Progenitor cell of endocrine pancreas (in vitro differentiated cells): Measurements from ENCODE around the gene POU6F2. TPM values are rescaled to one million over a fixed set of nuclear protein-coding genes. Genes with fewer than 3 reads are reported as not detected.

Experiments
- DNase-seq: peaks from one replicate; pipeline ENCODE4 v3.0.0; 2021; ENCODE audit warnings: low spot score; ENCODE audit not compliant: unreplicated experiment
- H3K27ac Mint-ChIP-seq: 2 replicates; pipeline ENCODE4 v1.8.0; 2021; ENCODE audit warnings: mild to moderate bottlenecking, moderate library complexity, mixed read lengths
- H3K27me3 Mint-ChIP-seq: 2 replicates; pipeline ENCODE4 v1.8.0; 2021; ENCODE audit warnings: mixed read lengths
- H3K36me3 Mint-ChIP-seq: 2 replicates; pipeline ENCODE4 v1.8.0; 2022; ENCODE audit warnings: mixed read lengths; ENCODE audit not compliant: insufficient read depth
- H3K4me1 Mint-ChIP-seq: 2 replicates; pipeline ENCODE4 v1.8.0; 2021; ENCODE audit warnings: low read depth, mixed read lengths
- H3K4me3 Mint-ChIP-seq: 2 replicates; pipeline ENCODE4 v1.8.0; 2021; ENCODE audit warnings: low read depth, mild to moderate bottlenecking, moderate library complexity, mixed read lengths
- H3K9me3 Mint-ChIP-seq: 2 replicates; pipeline ENCODE4 v1.8.0; 2021; ENCODE audit warnings: low read depth, mixed read lengths
- total RNA-seq: library from RNA; stranded (reverse); gene quantifications from 2 replicates; pipeline ENCODE4 v1.2.1, GENCODE V29; 2021
- TF ChIP-seq, protein P1 (sequence below): fragments of 200-600 bp; sonication (generic); IDR thresholded peaks from one replicate; pipeline ENCODE4 v1.5.0; 2021; ENCODE audit warnings: antibody characterized with exemption, mild to moderate bottlenecking; ENCODE audit not compliant: unreplicated experiment

POU6F2 gene
- total RNA-seq, 1 donor from 2014 or later, result 5.6 TPM

DNA sequence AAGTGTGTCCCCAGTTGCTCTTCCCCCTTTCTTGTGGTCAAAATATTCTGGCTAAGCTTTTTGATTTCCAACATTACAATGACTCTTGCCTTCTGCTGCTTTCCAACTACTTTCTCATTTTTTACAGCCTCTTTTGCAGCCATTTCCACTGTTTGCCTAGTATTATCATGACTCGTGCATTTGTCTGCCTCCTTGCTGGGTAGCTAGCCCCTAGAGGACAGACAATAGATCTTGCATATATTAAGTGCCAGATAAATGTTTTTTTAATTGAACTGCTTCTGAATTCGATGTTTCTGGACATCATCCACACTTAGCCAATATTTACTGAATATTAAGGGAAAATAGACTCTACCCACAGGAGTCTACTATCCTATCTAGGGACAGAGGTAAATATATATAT lies 124.5 kb downstream of the POU6F2 start:
- Mint-ChIP-seq H3K36me3 (no peaks in the 10 kb centered on the region), H3K27me3 (no peaks in the 10 kb centered on the region), H3K4me1 (no peaks in the 10 kb centered on the region), H3K9me3 (no peaks in the 10 kb centered on the region), H3K4me3 (no peak overlapping the region), H3K27ac (no peak overlapping the region)
- TF ChIP-seq, protein P1, sequence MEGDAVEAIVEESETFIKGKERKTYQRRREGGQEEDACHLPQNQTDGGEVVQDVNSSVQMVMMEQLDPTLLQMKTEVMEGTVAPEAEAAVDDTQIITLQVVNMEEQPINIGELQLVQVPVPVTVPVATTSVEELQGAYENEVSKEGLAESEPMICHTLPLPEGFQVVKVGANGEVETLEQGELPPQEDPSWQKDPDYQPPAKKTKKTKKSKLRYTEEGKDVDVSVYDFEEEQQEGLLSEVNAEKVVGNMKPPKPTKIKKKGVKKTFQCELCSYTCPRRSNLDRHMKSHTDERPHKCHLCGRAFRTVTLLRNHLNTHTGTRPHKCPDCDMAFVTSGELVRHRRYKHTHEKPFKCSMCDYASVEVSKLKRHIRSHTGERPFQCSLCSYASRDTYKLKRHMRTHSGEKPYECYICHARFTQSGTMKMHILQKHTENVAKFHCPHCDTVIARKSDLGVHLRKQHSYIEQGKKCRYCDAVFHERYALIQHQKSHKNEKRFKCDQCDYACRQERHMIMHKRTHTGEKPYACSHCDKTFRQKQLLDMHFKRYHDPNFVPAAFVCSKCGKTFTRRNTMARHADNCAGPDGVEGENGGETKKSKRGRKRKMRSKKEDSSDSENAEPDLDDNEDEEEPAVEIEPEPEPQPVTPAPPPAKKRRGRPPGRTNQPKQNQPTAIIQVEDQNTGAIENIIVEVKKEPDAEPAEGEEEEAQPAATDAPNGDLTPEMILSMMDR, result no peak
- DNase-seq, result no peak

DNA sequence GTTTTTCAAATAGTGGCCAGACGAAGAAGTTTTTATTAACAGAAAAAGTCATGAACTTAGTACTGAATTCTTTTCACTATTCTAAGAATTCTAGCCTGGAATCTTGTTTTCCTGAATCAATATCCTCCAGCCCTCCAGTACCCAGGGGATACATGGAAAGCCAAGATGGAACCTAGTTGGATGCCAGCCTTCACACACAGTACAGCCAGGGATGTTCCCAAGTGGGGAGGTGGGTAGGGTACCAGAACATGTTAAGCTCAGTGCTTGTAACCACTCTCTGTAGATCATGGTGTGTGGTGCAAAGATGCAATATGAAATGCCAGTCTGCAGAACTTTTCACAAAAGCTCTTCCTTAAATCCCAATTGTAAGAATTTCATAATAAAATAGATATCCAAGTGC lies 128.0 kb downstream of the POU6F2 start:
- Mint-ChIP-seq H3K9me3 (no peaks in the 10 kb centered on the region), H3K4me1 (no peaks in the 10 kb centered on the region), H3K27me3 (no peaks in the 10 kb centered on the region), H3K36me3 (no peaks in the 10 kb centered on the region), H3K4me3 (no peak overlapping the region), H3K27ac (no peak overlapping the region)
- TF ChIP-seq, protein P1, result no peak
- no peak for DNase-seq

DNA sequence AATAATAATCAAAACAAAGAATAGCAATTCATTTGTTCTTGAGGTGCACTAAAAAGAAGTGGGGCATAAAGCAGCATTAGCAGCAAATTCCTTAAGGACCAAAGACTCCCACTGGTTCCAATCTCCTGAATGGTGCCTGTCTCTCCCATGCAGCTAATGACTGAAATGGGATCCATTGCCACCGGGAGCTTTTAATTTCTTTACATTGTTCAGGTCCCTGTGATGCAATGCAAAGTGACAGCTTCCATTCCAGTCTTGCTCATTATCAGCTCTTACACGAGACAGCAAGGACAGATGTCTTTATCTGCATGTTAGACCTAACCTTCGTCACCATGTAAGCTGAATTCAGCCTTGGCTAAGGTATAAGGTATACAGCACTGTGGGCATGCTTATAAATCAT lies 148.1 kb downstream of the POU6F2 start:
- TF ChIP-seq, protein P1, result no peak
- DNase-seq, result no peak
- H3K27me3 Mint-ChIP-seq, result no peaks in the 10 kb centered on the region
- H3K4me3 Mint-ChIP-seq, result no peak overlapping the region
- H3K36me3 Mint-ChIP-seq, result no peaks in the 10 kb centered on the region
- H3K9me3 Mint-ChIP-seq, result no peaks in the 10 kb centered on the region
- peaks cover 2% of the 10 kb centered on the region for H3K4me1 Mint-ChIP-seq
- no peak overlapping the region for H3K27ac Mint-ChIP-seq

DNA sequence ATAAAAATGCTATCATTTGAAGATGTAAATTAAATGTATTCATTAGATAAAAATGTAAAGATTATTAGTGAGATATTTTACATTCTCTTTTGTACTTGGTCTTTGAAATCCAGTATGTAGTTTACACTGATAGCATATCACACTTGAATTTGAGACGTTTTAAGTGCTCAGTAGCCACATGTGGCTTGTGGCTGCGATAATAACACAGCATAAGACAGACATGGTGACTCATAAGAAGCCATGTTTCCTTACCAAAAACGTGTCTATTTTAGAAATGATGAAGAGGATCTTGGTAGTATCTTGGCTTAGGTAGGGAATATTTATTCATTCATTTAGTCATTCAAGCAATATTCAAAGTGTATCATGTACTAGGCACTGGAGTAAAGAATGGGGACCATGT lies 149.3 kb downstream of the POU6F2 start:
- no peak for DNase-seq
- no peaks in the 10 kb centered on the region for H3K9me3 Mint-ChIP-seq
- H3K4me1 Mint-ChIP-seq, result peaks cover 2% of the 10 kb centered on the region
- H3K27ac Mint-ChIP-seq, result no peak overlapping the region
- TF ChIP-seq, protein P1, result no peak
- no peak overlapping the region for H3K4me3 Mint-ChIP-seq
- no peaks in the 10 kb centered on the region for H3K27me3 Mint-ChIP-seq
- H3K36me3 Mint-ChIP-seq, result no peaks in the 10 kb centered on the region

DNA sequence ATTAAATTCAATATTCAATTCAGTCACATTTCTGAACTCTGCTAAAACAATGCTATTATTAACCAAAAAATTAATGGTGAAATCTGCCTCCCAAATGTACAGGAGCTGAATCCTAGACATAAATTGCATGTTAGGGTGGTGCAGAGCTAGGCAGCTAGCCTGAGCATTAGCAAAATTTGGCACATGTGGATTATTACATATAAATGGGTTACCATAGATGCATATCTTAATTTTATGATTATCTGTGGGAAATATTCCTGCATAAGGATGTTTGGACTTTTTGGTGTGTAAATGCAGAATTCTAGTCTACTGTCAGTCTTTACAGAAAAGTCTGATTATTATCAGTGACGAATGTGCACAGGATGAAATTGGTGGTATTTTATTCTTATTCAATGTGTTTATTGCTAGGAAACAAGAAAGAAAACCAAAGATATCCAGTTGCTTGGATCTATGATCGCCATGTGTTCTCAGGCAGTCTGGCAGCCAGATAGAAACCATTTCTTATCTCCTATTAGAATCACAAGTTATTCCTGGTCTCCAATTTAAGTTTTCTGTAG lies 150.7 kb downstream of the POU6F2 start:
- no peaks in the 10 kb centered on the region for H3K27me3 Mint-ChIP-seq
- no peak overlapping the region for H3K4me3 Mint-ChIP-seq
- H3K27ac Mint-ChIP-seq, result no peak overlapping the region
- DNase-seq, result no peak
- no peaks in the 10 kb centered on the region for H3K36me3 Mint-ChIP-seq
- no peaks in the 10 kb centered on the region for H3K9me3 Mint-ChIP-seq
- TF ChIP-seq, protein P1, result no peak
- peaks cover 2% of the 10 kb centered on the region for H3K4me1 Mint-ChIP-seq
